Measurements from ENCODE around the gene GABRG3. TPM values are rescaled to one million over a fixed set of nuclear protein-coding genes. Genes with fewer than 3 reads are reported as not detected.

Gene GABRG3
- total RNA-seq, 3 donors from 2014 or later (not counting 1 experiment from before 2014, with no cell fraction given), result not detected

DNA sequence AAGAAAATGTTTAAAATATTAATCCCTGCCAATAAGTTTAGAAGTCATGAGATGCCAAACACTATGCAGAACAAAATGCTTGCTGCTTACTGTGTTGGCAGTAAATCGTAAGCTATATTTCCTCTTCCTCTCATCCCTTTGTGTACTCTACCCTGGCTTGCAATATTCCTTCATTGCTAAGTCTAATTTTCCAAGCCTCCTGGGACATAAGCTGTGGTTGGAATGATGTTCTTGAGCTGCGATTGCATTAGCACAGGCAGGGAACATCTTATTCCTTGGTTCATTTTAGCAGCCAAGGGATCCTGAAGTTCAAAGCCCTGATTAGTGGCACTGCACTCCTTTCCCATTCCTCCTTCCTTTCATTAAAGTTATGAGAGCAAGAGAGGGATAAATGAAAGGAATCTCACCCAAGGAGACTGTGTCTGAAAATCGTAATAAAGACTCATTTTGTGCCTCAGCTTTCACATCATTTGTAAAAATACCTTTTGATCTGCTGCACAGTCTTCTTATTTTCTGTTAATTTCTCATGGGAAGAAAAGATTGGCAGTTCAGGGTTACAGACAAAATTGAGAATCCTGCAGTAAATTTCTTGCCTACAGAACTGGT is 592.9 kb downstream of the GABRG3 start:
- Mint-ChIP-seq H3K27me3 (ENCODE audit: low read depth in 2 of 2) (no peaks in the 10 kb centered on the region), H3K4me3 (no peak overlapping the region), H3K36me3 (no peaks in the 10 kb centered on the region), H3K27ac (no peak overlapping the region), H3K4me1 (no peaks in the 10 kb centered on the region), H3K9me3 (peaks cover 21 to 33% of the 10 kb centered on the region in 2 donors)
- Histone ChIP-seq H3K4me3 (ENCODE audit: low read length) (no peak overlapping the region), H3K4me1 (ENCODE audit: control insufficient read depth, insufficient read depth, low read length) (no peaks in the 10 kb centered on the region), H3K27ac (ENCODE audit: low read length) (no peak overlapping the region), H3K36me3 (ENCODE audit: control insufficient read depth, insufficient read depth, low read length) (no peaks in the 10 kb centered on the region), H3K27me3 (ENCODE audit: control insufficient read depth, insufficient read depth, low read length) (no peaks in the 10 kb centered on the region), H3K9me3 (ENCODE audit: control insufficient read depth, insufficient read depth, low read length) (peaks cover 4% of the 10 kb centered on the region)
- ATAC-seq (no peak), DNase-seq (no peak)
- TF ChIP-seq, protein P1, sequence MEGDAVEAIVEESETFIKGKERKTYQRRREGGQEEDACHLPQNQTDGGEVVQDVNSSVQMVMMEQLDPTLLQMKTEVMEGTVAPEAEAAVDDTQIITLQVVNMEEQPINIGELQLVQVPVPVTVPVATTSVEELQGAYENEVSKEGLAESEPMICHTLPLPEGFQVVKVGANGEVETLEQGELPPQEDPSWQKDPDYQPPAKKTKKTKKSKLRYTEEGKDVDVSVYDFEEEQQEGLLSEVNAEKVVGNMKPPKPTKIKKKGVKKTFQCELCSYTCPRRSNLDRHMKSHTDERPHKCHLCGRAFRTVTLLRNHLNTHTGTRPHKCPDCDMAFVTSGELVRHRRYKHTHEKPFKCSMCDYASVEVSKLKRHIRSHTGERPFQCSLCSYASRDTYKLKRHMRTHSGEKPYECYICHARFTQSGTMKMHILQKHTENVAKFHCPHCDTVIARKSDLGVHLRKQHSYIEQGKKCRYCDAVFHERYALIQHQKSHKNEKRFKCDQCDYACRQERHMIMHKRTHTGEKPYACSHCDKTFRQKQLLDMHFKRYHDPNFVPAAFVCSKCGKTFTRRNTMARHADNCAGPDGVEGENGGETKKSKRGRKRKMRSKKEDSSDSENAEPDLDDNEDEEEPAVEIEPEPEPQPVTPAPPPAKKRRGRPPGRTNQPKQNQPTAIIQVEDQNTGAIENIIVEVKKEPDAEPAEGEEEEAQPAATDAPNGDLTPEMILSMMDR (IDR thresholded peaks at IDR 0.05), result no peak
- 86% methylated on average over 3 of the region's 3 CpGs for WGBS (ENCODE audit: insufficient coverage)
- intact Hi-C loops (cut with micrococcal nuclease), result no loop called here

DNA sequence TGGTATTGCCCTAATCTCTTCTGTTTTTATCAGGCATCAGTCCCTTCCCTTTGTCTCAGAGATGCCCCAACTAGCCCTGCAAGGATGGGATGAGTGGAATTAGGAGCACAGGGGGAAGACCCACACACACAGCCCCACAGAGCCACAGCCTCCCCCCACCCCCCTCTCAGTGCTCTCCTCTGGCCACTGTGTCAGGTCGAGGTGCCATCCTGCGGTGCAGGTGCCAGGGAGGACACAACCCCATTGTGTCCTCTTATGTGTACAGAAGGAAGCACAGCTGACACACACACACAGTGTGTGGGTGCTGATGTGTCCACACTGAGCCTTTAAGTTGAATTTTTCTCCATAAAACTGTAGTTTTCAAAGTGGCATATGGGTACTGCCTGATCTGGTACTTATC is 593.7 kb downstream of the GABRG3 start:
- Histone ChIP-seq H3K36me3 (ENCODE audit: control insufficient read depth, insufficient read depth, low read length) (no peaks in the 10 kb centered on the region), H3K9me3 (ENCODE audit: control insufficient read depth, insufficient read depth, low read length) (peaks cover 4% of the 10 kb centered on the region), H3K27me3 (ENCODE audit: control insufficient read depth, insufficient read depth, low read length) (no peaks in the 10 kb centered on the region), H3K4me1 (ENCODE audit: control insufficient read depth, insufficient read depth, low read length) (no peaks in the 10 kb centered on the region), H3K4me3 (ENCODE audit: low read length) (no peak overlapping the region), H3K27ac (ENCODE audit: low read length) (no peak overlapping the region)
- Mint-ChIP-seq H3K27me3 (ENCODE audit: low read depth in 2 of 2) (no peaks in the 10 kb centered on the region), H3K4me1 (no peaks in the 10 kb centered on the region), H3K27ac (no peak overlapping the region), H3K9me3 (peaks cover 19 to 27% of the 10 kb centered on the region in 2 donors), H3K4me3 (no peak overlapping the region), H3K36me3 (no peaks in the 10 kb centered on the region)
- TF ChIP-seq, protein P1 (IDR thresholded peaks at IDR 0.05), result no peak
- ATAC-seq (no peak), DNase-seq (no peak)
- 78% methylated on average over 2 of the region's 2 CpGs for WGBS (ENCODE audit: insufficient coverage)
- intact Hi-C loops (cut with micrococcal nuclease), result no loop called here

DNA sequence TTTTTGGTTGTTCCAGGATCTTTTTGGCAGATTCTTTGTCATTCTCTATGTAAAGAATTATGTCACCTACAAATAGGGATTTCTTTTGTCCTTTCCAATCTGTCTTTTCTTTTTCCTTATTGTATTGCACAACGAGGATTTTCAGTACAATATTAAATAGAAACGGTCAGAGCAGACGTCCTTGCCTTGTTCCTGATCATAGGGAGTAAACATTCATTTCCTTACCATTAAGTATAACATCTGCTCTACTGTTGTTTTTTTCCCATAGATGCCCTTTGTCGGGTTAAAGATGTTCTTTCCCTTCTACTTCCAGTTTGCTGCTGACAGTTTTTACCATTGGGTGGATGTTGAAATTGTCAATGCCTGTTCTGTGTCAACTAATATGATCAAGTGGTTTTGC is 599.8 kb downstream of the GABRG3 start:
- 61% methylated on average over 3 of the region's 4 CpGs for WGBS (ENCODE audit: insufficient coverage)
- intact Hi-C loops (cut with micrococcal nuclease), result no loop called here
- H3K27me3 ChIP-seq (ENCODE audit: control insufficient read depth, insufficient read depth, low read length), result no peaks in the 10 kb centered on the region

More for the DNA sequence above, 599.8 kb downstream of the GABRG3 start:
- Mint-ChIP-seq H3K27ac (no peak overlapping the region), H3K4me3 (no peak overlapping the region), H3K4me1 (no peaks in the 10 kb centered on the region), H3K36me3 (peaks cover 9% of the 10 kb centered on the region), H3K9me3 (peaks cover 12 to 17% of the 10 kb centered on the region in 2 donors), H3K27me3 (ENCODE audit: low read depth in 2 of 2) (no peaks in the 10 kb centered on the region)
- no peak overlapping the region for H3K27ac ChIP-seq (ENCODE audit: low read length)
- H3K36me3 ChIP-seq (ENCODE audit: control insufficient read depth, insufficient read depth, low read length), result no peaks in the 10 kb centered on the region
- TF ChIP-seq, protein P1 (IDR thresholded peaks at IDR 0.05), result no peak
- no peaks in the 10 kb centered on the region for H3K4me1 ChIP-seq (ENCODE audit: control insufficient read depth, insufficient read depth, low read length)
- no peak overlapping the region for H3K4me3 ChIP-seq (ENCODE audit: low read length)
- H3K9me3 ChIP-seq (ENCODE audit: control insufficient read depth, insufficient read depth, low read length), result no peaks in the 10 kb centered on the region
- DNase-seq, result no peak
- no peak for ATAC-seq
